GM19043 (cell line): ENCODE measurements around the gene CPVL.

Source experiments
- ATAC-seq: cut with Tn5 transposase; IDR thresholded peaks from one replicate; pipeline ENCODE4 v1.9.1; 2021; ENCODE audit warnings: low read depth; ENCODE audit not compliant: unreplicated experiment

CPVL gene

GRCh38 chr7:29013082-29013695 is 133.1 kb downstream of the CPVL start:
- no peak for ATAC-seq

- no peak for ATAC-seq
Observed at GRCh38 chr7:29009947-29010346, 136.4 kb downstream of the CPVL start.

GRCh38 chr7:29008590-29008989 is 137.7 kb downstream of the CPVL start:
- ATAC-seq = no peak

GRCh38 chr7:29007127-29007526 is 139.2 kb downstream of the CPVL start:
- no peak for ATAC-seq

- no peak for ATAC-seq
Observed at GRCh38 chr7:29005829-29006228, 140.5 kb downstream of the CPVL start.

GRCh38 chr7:29005406-29005805 is 140.9 kb downstream of the CPVL start:
- no peak for ATAC-seq

GRCh38 chr7:29003703-29004102 is 142.6 kb downstream of the CPVL start:
- no peak for ATAC-seq

- no peak for ATAC-seq
Observed at GRCh38 chr7:29000717-29001076, 145.6 kb downstream of the CPVL start.

GRCh38 chr7:28999895-29000716 is 146.2 kb downstream of the CPVL start:
- no peak for ATAC-seq

GRCh38 chr7:28999427-28999826 is 146.9 kb downstream of the CPVL start:
- no peak for ATAC-seq

GRCh38 chr7:28998105-28998504 is 148.2 kb downstream of the CPVL start:
- ATAC-seq = no peak

- no peak for ATAC-seq
Observed at GRCh38 chr7:28996836-28997235, 149.5 kb downstream of the CPVL start.

GRCh38 chr7:28993371-28993770 is 153.0 kb downstream of the CPVL start:
- no peak for ATAC-seq

- no peak for ATAC-seq
Observed at GRCh38 chr7:28992798-28993197, 153.5 kb downstream of the CPVL start.

- ATAC-seq = no peak
Observed at GRCh38 chr7:28990200-28990960, 156.0 kb downstream of the CPVL start.

- no peak for ATAC-seq
Observed at GRCh38 chr7:28989211-28989980, 156.9 kb downstream of the CPVL start.

- ATAC-seq = no peak
Observed at GRCh38 chr7:28988810-28989209, 157.5 kb downstream of the CPVL start.

- ATAC-seq = no peak
Observed at GRCh38 chr7:28988091-28988490, 158.2 kb downstream of the CPVL start.

- no peak for ATAC-seq
Observed at GRCh38 chr7:28986765-28987110, 159.6 kb downstream of the CPVL start.

GRCh38 chr7:28986028-28986764 is 160.1 kb downstream of the CPVL start:
- no peak for ATAC-seq
